DMS153 treated with DMSO at 0.1 percent for 48 hours (cell line): Measurements from ENCODE around the gene AIMP2.
"Not testable (repeated sequence)": the region's sequence is repeated elsewhere in the genome, so short reads cannot be mapped to it uniquely, and the experiment has no call there.

ENCODE experiments used
- DNase-seq: peaks from one replicate; lab custom pipeline; 2025; ENCODE audit not compliant: unreplicated experiment; lab: John Stamatoyannopoulos, UW

Gene AIMP2

GRCh38 chr7:6008668-6009611 is at the start of gene AIMP2, which contains the start of gene PMS2:
Gene AIMP2 (plus strand): TSS chr7:6009272. CDS start chr7:6009364, 92 bp downstream.
Gene PMS2 (minus strand): TSS chr7:6009049. CDS start chr7:6009019, 30 bp downstream.
- peak; percentile 99 for DNase-seq

GRCh38 chr7:5963205-5963604 is 45.9 kb upstream of the AIMP2 start:
- not testable (repeated sequence) for DNase-seq

- DNase-seq = not testable (repeated sequence)
These were observed 45.3 kb upstream of the AIMP2 start for GRCh38 chr7:5963810-5964209.

GRCh38 chr7:5970347-5970911 is 38.6 kb upstream of the AIMP2 start, which contains the start of gene RSPH10B:
Gene RSPH10B (minus strand): TSS chr7:5970689. CDS start chr7:5967116, 3,573 bp downstream.
- not testable (repeated sequence) for DNase-seq

GRCh38 chr7:5973580-5973979 is 35.5 kb upstream of the AIMP2 start:
- DNase-seq = not testable (repeated sequence)

GRCh38 chr7:5979680-5980314 is 29.3 kb upstream of the AIMP2 start:
- not testable (repeated sequence) for DNase-seq

GRCh38 chr7:5987061-5987460 is 22.0 kb upstream of the AIMP2 start:
- DNase-seq = not testable (repeated sequence)

- DNase-seq = peak; percentile 78
These were observed 11.8 kb upstream of the AIMP2 start for GRCh38 chr7:5997210-5997808.

GRCh38 chr7:6007386-6007785 is 1.7 kb upstream of the AIMP2 start:
- DNase-seq = no peak

GRCh38 chr7:6007835-6008590 is 1.1 kb upstream of the AIMP2 start:
- not testable (repeated sequence) for DNase-seq

GRCh38 chr7:6010370-6010769 is 1.3 kb downstream of the AIMP2 start:
- DNase-seq = not testable (repeated sequence)

GRCh38 chr7:6011541-6011940 is 2.5 kb downstream of the AIMP2 start:
- no peak for DNase-seq

GRCh38 chr7:6012355-6013104 is 3.5 kb downstream of the AIMP2 start:
- DNase-seq = no peak

- no peak for DNase-seq
These were observed 7.0 kb downstream of the AIMP2 start for GRCh38 chr7:6015917-6016652.

- DNase-seq = no peak
These were observed 7.5 kb downstream of the AIMP2 start for GRCh38 chr7:6016653-6016966.

- DNase-seq = peak; percentile 17
These were observed 11.6 kb downstream of the AIMP2 start for GRCh38 chr7:6020371-6021286.

- no peak for DNase-seq
These were observed 13.6 kb downstream of the AIMP2 start for GRCh38 chr7:6022707-6023106.

- DNase-seq = no peak
These were observed 14.9 kb downstream of the AIMP2 start for GRCh38 chr7:6023974-6024435.
